ENCODE data around the gene POLR2L. TPM values are rescaled to one million over a fixed set of nuclear protein-coding genes. Genes with fewer than 3 reads are reported as not detected.

The POLR2L gene
- total RNA-seq, 4 donors from 2014 or later, result 66.0 to 94.6 (median 81.2) TPM

- H3K27ac ChIP-seq, result no peak overlapping the region
- ATAC-seq, result no peak
These were observed 46.2 kb upstream of the POLR2L start for GRCh38 chr11:888310-889212.

GRCh38 chr11:887589-887988 lies 45.3 kb upstream of the POLR2L start:
- no peak overlapping the region for H3K27ac ChIP-seq
- intact Hi-C loops (cut with DNase I; ENCODE audit: low total_unique reads) (no loop called here), in situ Hi-C loops (cut with MboI; ENCODE audit: low sequenced_read_pairs in 4 of 4) (no loop called here)
- no peaks in the 10 kb centered on the region for H3K9me3 ChIP-seq
- TF ChIP-seq POLR2A (IDR thresholded peaks at IDR 0.05), result no peak
- TF ChIP-seq, protein P1, sequence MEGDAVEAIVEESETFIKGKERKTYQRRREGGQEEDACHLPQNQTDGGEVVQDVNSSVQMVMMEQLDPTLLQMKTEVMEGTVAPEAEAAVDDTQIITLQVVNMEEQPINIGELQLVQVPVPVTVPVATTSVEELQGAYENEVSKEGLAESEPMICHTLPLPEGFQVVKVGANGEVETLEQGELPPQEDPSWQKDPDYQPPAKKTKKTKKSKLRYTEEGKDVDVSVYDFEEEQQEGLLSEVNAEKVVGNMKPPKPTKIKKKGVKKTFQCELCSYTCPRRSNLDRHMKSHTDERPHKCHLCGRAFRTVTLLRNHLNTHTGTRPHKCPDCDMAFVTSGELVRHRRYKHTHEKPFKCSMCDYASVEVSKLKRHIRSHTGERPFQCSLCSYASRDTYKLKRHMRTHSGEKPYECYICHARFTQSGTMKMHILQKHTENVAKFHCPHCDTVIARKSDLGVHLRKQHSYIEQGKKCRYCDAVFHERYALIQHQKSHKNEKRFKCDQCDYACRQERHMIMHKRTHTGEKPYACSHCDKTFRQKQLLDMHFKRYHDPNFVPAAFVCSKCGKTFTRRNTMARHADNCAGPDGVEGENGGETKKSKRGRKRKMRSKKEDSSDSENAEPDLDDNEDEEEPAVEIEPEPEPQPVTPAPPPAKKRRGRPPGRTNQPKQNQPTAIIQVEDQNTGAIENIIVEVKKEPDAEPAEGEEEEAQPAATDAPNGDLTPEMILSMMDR (IDR thresholded peaks at IDR 0.05 in 4 of 5, conservative IDR thresholded peaks at IDR 0.05 in 1 of 5), result no peak
- DNase-seq, result no peak
- peaks cover 0 to 5% of the 10 kb centered on the region in 2 donors for H3K4me1 ChIP-seq
- H3K4me3 ChIP-seq, result no peak overlapping the region
- no peaks in the 10 kb centered on the region for H3K27me3 ChIP-seq
- H3K36me3 ChIP-seq, result peaks cover 0 to 7% of the 10 kb centered on the region in 2 donors
- peak in 1 of 2 donors; percentile 19 for ATAC-seq

More at GRCh38 chr11:888310-889212, 46.2 kb upstream of the POLR2L start:
- Histone ChIP-seq H3K27me3 (no peaks in the 10 kb centered on the region), H3K4me1 (peaks cover 0 to 5% of the 10 kb centered on the region in 2 donors), H3K9me3 (no peaks in the 10 kb centered on the region), H3K4me3 (no peak overlapping the region), H3K36me3 (peaks cover 0 to 4% of the 10 kb centered on the region in 2 donors)
- in situ Hi-C loops (cut with MboI; ENCODE audit: low sequenced_read_pairs in 4 of 4), result no loop called here
- intact Hi-C loops (cut with DNase I; ENCODE audit: low total_unique reads), result no loop called here
- no peak for DNase-seq
- TF ChIP-seq, protein P1 (IDR thresholded peaks at IDR 0.05 in 4 of 5, conservative IDR thresholded peaks at IDR 0.05 in 1 of 5), result no peak
- no peak for TF ChIP-seq POLR2A (IDR thresholded peaks at IDR 0.05)

- no peaks in the 10 kb centered on the region for H3K9me3 ChIP-seq
- peaks cover 0 to 5% of the 10 kb centered on the region in 2 donors for H3K4me1 ChIP-seq
- no peak overlapping the region for H3K4me3 ChIP-seq
- TF ChIP-seq, protein P1 (IDR thresholded peaks at IDR 0.05 in 4 of 5, conservative IDR thresholded peaks at IDR 0.05 in 1 of 5), result no peak
- no peak for TF ChIP-seq POLR2A (IDR thresholded peaks at IDR 0.05)
- no peak overlapping the region for H3K27ac ChIP-seq
- ATAC-seq (no peak), DNase-seq (no peak)
- intact Hi-C loops (cut with DNase I; ENCODE audit: low total_unique reads), result no loop called here
- no peaks in the 10 kb centered on the region for H3K27me3 ChIP-seq
- in situ Hi-C loops (cut with MboI; ENCODE audit: low sequenced_read_pairs in 4 of 4), result no loop called here
- H3K36me3 ChIP-seq, result peaks cover 0 to 7% of the 10 kb centered on the region in 2 donors
These were observed 44.2 kb upstream of the POLR2L start for GRCh38 chr11:886568-886967.

GRCh38 chr11:884578-885070 lies 42.3 kb upstream of the POLR2L start:
- Histone ChIP-seq H3K27me3 (no peaks in the 10 kb centered on the region), H3K9me3 (no peaks in the 10 kb centered on the region), H3K27ac (no peak overlapping the region), H3K4me3 (no peak overlapping the region), H3K4me1 (peaks cover 0 to 3% of the 10 kb centered on the region in 2 donors), H3K36me3 (peaks cover 0 to 12% of the 10 kb centered on the region in 2 donors)
- in situ Hi-C loops (cut with MboI; ENCODE audit: low sequenced_read_pairs in 4 of 4), result no loop called here
- TF ChIP-seq POLR2A (IDR thresholded peaks at IDR 0.05), result no peak
- TF ChIP-seq, protein P1 (IDR thresholded peaks at IDR 0.05 in 4 of 5, conservative IDR thresholded peaks at IDR 0.05 in 1 of 5), result no peak
- DNase-seq, result no peak
- no peak for ATAC-seq
- intact Hi-C loops (cut with DNase I; ENCODE audit: low total_unique reads), result no loop called here
